Heart right ventricle (tissue), 16 donors: ENCODE data around the gene HERC3. TPM values are rescaled to one million over a fixed set of nuclear protein-coding genes. Genes with fewer than 3 reads are reported as not detected.

ENCODE experiments used
- ATAC-seq, 8 donors: fragments of 200-7000 bp; cut with Tn5 transposase; one replicate each; pipeline ENCODE4 v1.9.1; 2020; ENCODE audit warnings: mild to moderate bottlenecking in 8 of 8, moderate library complexity in 8 of 8, moderate number of reproducible peaks in 1 of 8
- DNase-seq, 2 donors: peaks; one replicate each; pipeline ENCODE4 v3.0.0-alpha.2; 2020
- H3K27ac ChIP-seq, 10 donors: fragments of 200-600 bp; sonication (generic) in 2 of 10; one replicate each; pipeline versions ENCODE4 v1.5.0 to v1.8.0; 2020 to 2022; ENCODE audit warnings: mild to moderate bottlenecking in 3 of 10
- H3K27me3 ChIP-seq, 7 donors: fragments of 200-600 bp; one replicate each; pipeline ENCODE4 v1.8.0; 2021 to 2022; ENCODE audit warnings: mild to moderate bottlenecking in 2 of 7
- H3K36me3 ChIP-seq, 9 donors: fragments of 200-600 bp; sonication (generic) in 1 of 9; one replicate each; pipeline versions ENCODE4 v1.5.0 to v1.8.0; 2020 to 2022; ENCODE audit warnings: mild to moderate bottlenecking in 2 of 9
- H3K4me1 ChIP-seq, 9 donors: fragments of 200-600 bp; sonication (generic) in 1 of 9; one replicate each; pipeline versions ENCODE4 v1.5.0 to v1.8.0; 2020 to 2022; ENCODE audit warnings: mild to moderate bottlenecking in 4 of 9
- H3K4me3 ChIP-seq, 10 donors: fragments of 200-600 bp; sonication (generic) in 2 of 10; one replicate each; pipeline versions ENCODE4 v1.5.0 to v1.8.0; 2020 to 2022; ENCODE audit warnings: mild to moderate bottlenecking in 7 of 10, moderate library complexity in 2 of 10
- H3K9me3 ChIP-seq, 11 donors: fragments of 200-600 bp in 10 of 11; sonication (generic) in 2 of 11; one replicate each; pipeline versions ENCODE4 v1.5.0 to v1.8.0; 2013 to 2022; ENCODE audit warnings: mild to moderate bottlenecking in 2 of 11, control low read depth in 1 of 11, moderate library complexity in 1 of 11
- CTCF ChIP-seq, 9 donors: fragments of 200-600 bp; sonication (generic) in 2 of 9; IDR thresholded peaks; one replicate each; pipeline versions ENCODE4 v1.5.0 to v1.8.0; 2021 to 2022; ENCODE audit warnings: antibody characterized with exemption in 9 of 9, mild to moderate bottlenecking in 5 of 9, moderate library complexity in 1 of 9
- WGBS, 2 donors: extraction: QIAGEN DNeasy Blood & Tissue Kit; methylation state at CpG; one replicate each; pipeline ENCODE4 v1.1.7; 2013; ENCODE audit warnings: inconsistent platforms in 1 of 2; 5-methylcytosine and 5-hydroxymethylcytosine counted together
- intact Hi-C, 10 donors: fragments of 100-400 bp; cut with DNase I; formaldehyde crosslinking; loops; one replicate each; pipeline versions ENCODE4 v1.11.1 to v1.14.2; 2022
- polyA plus RNA-seq, 2 donors: library from polyadenylated mRNA; stranded (reverse); fragments of 200-250 nt; gene quantifications; one replicate each; pipeline ENCODE4 v1.2.3, GENCODE V29; 2013
- total RNA-seq, 10 donors: library from RNA; stranded (reverse); fragmentation: NEBNext Ultra II Directional in 3 of 10; extraction: Animal tissue kit (Norgen Biotek cat#: 25700) in 3 of 10; gene quantifications; one replicate each; pipeline versions ENCODE4 v1.2.1 to v1.2.4, GENCODE V29; 2021 to 2023
- donor health status: Arrhythmogenic right ventricular cardiomyopathy.
- donor health status: ischemic (EF 13 %, LVEDD 7.1; RV severe dilation, severe dysfunction).
- donor health status: healthy with polysubstance abuse.
- donor health status: DM: no; HTN: yes; CAD: no.
- donor health status: DM: no; HTN: no; CAD: no.
- donor health status: ischemic (EF 25% LVEDD 6.9; RV normal size, moderate dysfunction).
- donor health status: ischemic (EF 25% LVEDD 5.7; RV mildly dilated, moderate dysfunction).
- donor health status: healthy.
- donor health status: DM: yes; HTN: yes; CAD: no.
- donor health status: Ischemic cardiomyopathy.
- donor health status: ischemic (EF 35%, LVEDD 5.7; RV mildly dilated, moderate dysfunction).
- donor health status: nonischemic (EF 11% LVEDD 7.7; RV severe dilation, severe dysfunction).
- donor health status: DM: yes; HTN: yes; CAD: no.
- donor health status: PGD.
- donor health status: ischemic (EF 29% LVEDD 5.4; RV normal size, mild dysfunction).
- donor health status: nonischemic (EF 23%, LVEDD 6.1; RV moderate dilation, normal function).

The HERC3 gene
- total and polyA plus RNA-seq, 12 donors: 8.5 to 62.6 (median 46.5) TPM

- no peaks in the 10 kb centered on the region for H3K36me3 ChIP-seq
- peaks cover 0 to 23% (median 10%) of the 10 kb centered on the region in 9 donors for H3K4me1 ChIP-seq
- peak overlapping the region in 2 of 10 donors; percentile 27 to 34 for H3K27ac ChIP-seq
- no peak for DNase-seq
- TF ChIP-seq CTCF (IDR thresholded peaks at IDR 0.05): no peak
- 49 to 71% methylated on average over 2 of the region's 2 CpGs for WGBS, 2 donors
- ATAC-seq: no peak
- intact Hi-C loops: no loop called here
- no peaks in the 10 kb centered on the region for H3K9me3 ChIP-seq
- no peak overlapping the region for H3K4me3 ChIP-seq
- no peaks in the 10 kb centered on the region for H3K27me3 ChIP-seq
Observed at GRCh38 chr4:88573276-88573980, 18.9 kb upstream of the HERC3 start.

- Histone ChIP-seq H3K36me3 (no peaks in the 10 kb centered on the region), H3K27me3 (no peaks in the 10 kb centered on the region), H3K9me3 (no peaks in the 10 kb centered on the region), H3K4me3 (no peak overlapping the region), H3K27ac (peak overlapping the region in 2 of 10 donors; percentile 27 to 34), H3K4me1 (peaks cover 0 to 23% (median 10%) of the 10 kb centered on the region in 9 donors)
- no peak for DNase-seq
- WGBS, 2 donors: 64 to 68% methylated on average over 2 of the region's 2 CpGs
- peak in 6 of 8 donors; percentile 51 to 76 (median 68) for ATAC-seq
- TF ChIP-seq CTCF (IDR thresholded peaks at IDR 0.05): peak in 5 of 9 donors; percentile 17 to 49 (median 34)
- intact Hi-C loops: no loop called here
Observed at GRCh38 chr4:88573995-88574394, 18.3 kb upstream of the HERC3 start.

GRCh38 chr4:88575186-88575585 is 17.1 kb upstream of the HERC3 start:
- Histone ChIP-seq H3K27me3 (no peaks in the 10 kb centered on the region), H3K9me3 (no peaks in the 10 kb centered on the region), H3K4me3 (no peak overlapping the region), H3K27ac (peak overlapping the region in 4 of 10 donors; percentile 17 to 43 (median 30)), H3K36me3 (no peaks in the 10 kb centered on the region), H3K4me1 (peaks cover 0 to 23% (median 10%) of the 10 kb centered on the region in 9 donors)
- intact Hi-C loops: no loop called here
- no peak for DNase-seq
- no peak for TF ChIP-seq CTCF (IDR thresholded peaks at IDR 0.05)
- 36 to 41% methylated on average over 1 of the region's 1 CpG for WGBS, 2 donors
- peak in 6 of 8 donors; percentile 56 to 92 (median 76) for ATAC-seq

- intact Hi-C loops: no loop called here
- H3K27me3 ChIP-seq: no peaks in the 10 kb centered on the region
- peaks cover 0 to 17% (median 4%) of the 10 kb centered on the region in 9 donors for H3K4me1 ChIP-seq
- no peaks in the 10 kb centered on the region for H3K36me3 ChIP-seq
- H3K9me3 ChIP-seq: peaks cover 0 to 7% (median 0%) of the 10 kb centered on the region in 11 donors
- H3K27ac ChIP-seq: peak overlapping the region in 7 of 10 donors; percentile 9 to 70 (median 59)
- ATAC-seq: peak in 1 of 8 donors; percentile 56
- TF ChIP-seq CTCF (IDR thresholded peaks at IDR 0.05): no peak
- H3K4me3 ChIP-seq: no peak overlapping the region
- 57 to 63% methylated on average over 2 of the region's 2 CpGs for WGBS, 2 donors
- DNase-seq: no peak
Observed at GRCh38 chr4:88582493-88582892, 9.8 kb upstream of the HERC3 start.
